ENCODE data around the gene CRYBG2. TPM values are rescaled to one million over a fixed set of nuclear protein-coding genes. Genes with fewer than 3 reads are reported as not detected.
"Not testable (repeated sequence)": the region's sequence is repeated elsewhere in the genome, so short reads cannot be mapped to it uniquely, and the experiment has no call there.

Gene CRYBG2
- total RNA-seq, 2 experiments from 2014 or later, result 4.5 to 6.4 TPM

DNA sequence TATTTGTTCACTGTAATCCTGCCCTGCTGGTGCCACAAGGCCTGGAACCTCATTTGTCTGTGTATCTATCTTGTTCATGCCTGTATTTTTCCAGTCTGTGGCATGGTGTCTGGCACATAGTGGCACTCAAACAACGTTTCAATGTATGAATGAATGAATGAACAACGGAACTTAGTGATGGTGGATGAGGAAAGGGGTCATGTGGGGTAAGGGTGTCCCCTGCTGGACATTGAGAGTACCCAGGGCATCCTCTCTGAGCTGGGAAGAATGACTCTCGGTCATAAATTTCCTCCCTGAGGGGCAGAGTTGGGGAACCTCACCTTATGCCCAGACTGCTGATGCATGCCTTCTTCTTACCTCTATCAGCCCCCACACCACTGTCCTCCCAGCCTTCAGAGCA lies 37.5 kb upstream of the CRYBG2 start:
- intact Hi-C loops (cut with micrococcal nuclease), result loop anchor here (5.0 kb wide), 1 partner anchor 34 kb away; no protein-coding TSS in a partner anchor
- no peak overlapping the region for H3K4me3 Mint-ChIP-seq
- H3K4me1 Mint-ChIP-seq (ENCODE audit: low read depth), result peaks cover 40% of the 10 kb centered on the region
- ATAC-seq, result peak; percentile 69
- peak; percentile 71 for DNase-seq
- POLR2A ChIA-PET, result interaction anchor here (1.0 to 1.9 kb wide), 2 partner anchors 13 to 103 kb away, joined by 3 to 6 read pairs; no protein-coding TSS in a partner anchor
- H3K27ac Mint-ChIP-seq, result no peak overlapping the region
- CTCF ChIA-PET, result interaction anchor here (0.7 to 4.2 kb wide), 21 partner anchors 9 to 290 kb away, joined by 3 to 30 read pairs (median 4); partner anchors contain the start of genes CD52 and CEP85
- TF ChIP-seq, protein P1, sequence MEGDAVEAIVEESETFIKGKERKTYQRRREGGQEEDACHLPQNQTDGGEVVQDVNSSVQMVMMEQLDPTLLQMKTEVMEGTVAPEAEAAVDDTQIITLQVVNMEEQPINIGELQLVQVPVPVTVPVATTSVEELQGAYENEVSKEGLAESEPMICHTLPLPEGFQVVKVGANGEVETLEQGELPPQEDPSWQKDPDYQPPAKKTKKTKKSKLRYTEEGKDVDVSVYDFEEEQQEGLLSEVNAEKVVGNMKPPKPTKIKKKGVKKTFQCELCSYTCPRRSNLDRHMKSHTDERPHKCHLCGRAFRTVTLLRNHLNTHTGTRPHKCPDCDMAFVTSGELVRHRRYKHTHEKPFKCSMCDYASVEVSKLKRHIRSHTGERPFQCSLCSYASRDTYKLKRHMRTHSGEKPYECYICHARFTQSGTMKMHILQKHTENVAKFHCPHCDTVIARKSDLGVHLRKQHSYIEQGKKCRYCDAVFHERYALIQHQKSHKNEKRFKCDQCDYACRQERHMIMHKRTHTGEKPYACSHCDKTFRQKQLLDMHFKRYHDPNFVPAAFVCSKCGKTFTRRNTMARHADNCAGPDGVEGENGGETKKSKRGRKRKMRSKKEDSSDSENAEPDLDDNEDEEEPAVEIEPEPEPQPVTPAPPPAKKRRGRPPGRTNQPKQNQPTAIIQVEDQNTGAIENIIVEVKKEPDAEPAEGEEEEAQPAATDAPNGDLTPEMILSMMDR (IDR thresholded peaks at IDR 0.05), result peak; percentile 82
- H3K9me3 Mint-ChIP-seq, result no peaks in the 10 kb centered on the region
- no peaks in the 10 kb centered on the region for H3K27me3 Mint-ChIP-seq
- no peaks in the 10 kb centered on the region for H3K36me3 Mint-ChIP-seq (ENCODE audit: low read depth)

DNA sequence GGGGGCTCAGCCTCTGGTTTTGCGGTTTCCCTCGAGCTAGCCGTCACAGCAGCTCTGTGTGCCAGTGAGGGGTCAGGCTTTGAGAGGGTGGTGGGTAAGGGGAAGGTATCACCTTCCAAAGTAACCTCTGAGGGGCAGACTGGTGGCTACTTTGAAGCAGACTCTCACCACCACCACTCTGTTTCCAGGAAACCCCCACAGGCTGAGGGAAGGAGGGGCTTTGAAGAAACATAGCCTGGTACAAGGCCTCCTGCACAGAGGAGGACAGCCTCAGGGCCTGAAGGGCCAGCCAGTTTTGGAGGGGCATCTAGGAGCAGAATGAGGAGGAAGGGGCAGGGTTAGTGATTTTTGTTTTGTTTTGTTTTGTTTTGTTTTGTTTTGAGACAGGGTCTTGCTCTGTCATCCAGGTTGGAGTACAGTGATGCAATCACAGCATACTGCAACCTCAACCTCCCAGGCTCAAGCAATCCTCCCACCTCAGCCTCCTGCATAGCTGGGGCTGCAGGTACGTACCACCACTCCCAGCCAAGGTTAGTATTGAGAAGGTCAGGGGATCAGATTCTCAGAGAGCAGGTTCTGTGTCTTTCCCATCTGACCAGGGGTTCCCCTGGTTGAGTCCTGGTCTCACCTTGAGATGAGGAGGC lies 35.8 kb upstream of the CRYBG2 start:
- DNase-seq, result peak; percentile 35
- CTCF ChIA-PET, result interaction anchor here (0.9 to 4.2 kb wide), 7 partner anchors 11 to 220 kb away, joined by 3 to 30 read pairs (median 4); partner anchors contain the start of gene ZNF593
- POLR2A ChIA-PET, result interaction anchor here (1.1 to 1.9 kb wide), 2 partner anchors 10 to 155 kb away, joined by 3 to 6 read pairs; partner anchors contain the start of gene CEP85

DNA sequence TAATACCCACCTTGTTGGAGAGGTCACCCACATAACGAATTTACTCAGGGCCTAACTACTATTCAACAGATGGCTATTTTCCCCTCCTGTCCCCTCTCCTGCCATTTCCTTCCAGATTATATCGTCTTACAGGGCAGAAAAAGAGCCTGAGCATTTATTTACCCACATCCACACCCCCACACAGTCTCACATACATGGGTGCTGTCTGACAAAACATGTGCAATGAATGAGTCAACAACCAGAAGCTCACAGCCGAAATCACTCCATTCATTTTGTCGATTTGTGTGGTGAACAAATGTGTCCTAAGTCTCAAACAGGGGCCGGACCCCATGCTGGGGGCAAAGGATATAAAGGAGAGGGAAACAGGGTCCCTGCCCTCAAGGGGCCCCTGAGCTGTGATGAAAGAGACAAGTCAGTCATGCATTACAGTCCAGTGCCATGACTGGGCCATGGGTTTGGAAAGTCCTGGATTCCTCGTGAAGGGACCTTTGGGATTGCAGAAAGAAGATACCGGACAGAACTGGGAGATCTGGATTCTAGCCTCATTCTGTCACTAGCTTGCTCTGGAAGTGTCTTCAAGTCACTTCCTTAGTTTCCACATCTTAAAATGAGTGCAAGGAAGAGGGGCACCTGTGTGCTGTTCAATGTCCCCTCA lies 35.0 kb upstream of the CRYBG2 start:
- peaks cover 52% of the 10 kb centered on the region for H3K4me1 Mint-ChIP-seq (ENCODE audit: low read depth)

More for the DNA sequence above, 35.8 kb upstream of the CRYBG2 start:
- H3K27me3 Mint-ChIP-seq, result no peaks in the 10 kb centered on the region
- no peaks in the 10 kb centered on the region for H3K9me3 Mint-ChIP-seq
- peak; percentile 41 for ATAC-seq
- TF ChIP-seq, protein P1 (IDR thresholded peaks at IDR 0.05), result no peak
- intact Hi-C loops (cut with micrococcal nuclease), result loop anchor here (5.0 kb wide), 2 partner anchors 32 to 112 kb away; no protein-coding TSS in a partner anchor
- H3K4me1 Mint-ChIP-seq (ENCODE audit: low read depth), result peaks cover 46% of the 10 kb centered on the region
- H3K4me3 Mint-ChIP-seq, result no peak overlapping the region
- peak overlapping the region; percentile 57 for H3K27ac Mint-ChIP-seq
- no peaks in the 10 kb centered on the region for H3K36me3 Mint-ChIP-seq (ENCODE audit: low read depth)

GRCh38 chr1:26387447-26387846 lies 33.5 kb upstream of the CRYBG2 start:
- CTCF ChIA-PET, result interaction anchor here (1.4 to 3.6 kb wide), 2 partner anchors 13 to 23 kb away, joined by 5 to 12 read pairs; no protein-coding TSS in a partner anchor
- no peak for ATAC-seq
- peaks cover 57% of the 10 kb centered on the region for H3K4me1 Mint-ChIP-seq (ENCODE audit: low read depth)
- POLR2A ChIA-PET, result no interaction called here
- peak; percentile 33 for DNase-seq
- TF ChIP-seq, protein P1 (IDR thresholded peaks at IDR 0.05), result no peak
- no peak overlapping the region for H3K27ac Mint-ChIP-seq
- intact Hi-C loops (cut with micrococcal nuclease), result loop anchor here (5.0 kb wide), 1 partner anchor 110 kb away; no protein-coding TSS in a partner anchor
- no peaks in the 10 kb centered on the region for H3K27me3 Mint-ChIP-seq
- no peaks in the 10 kb centered on the region for H3K9me3 Mint-ChIP-seq
- no peak overlapping the region for H3K4me3 Mint-ChIP-seq
- no peaks in the 10 kb centered on the region for H3K36me3 Mint-ChIP-seq (ENCODE audit: low read depth)

More for the DNA sequence above, 35.0 kb upstream of the CRYBG2 start:
- H3K9me3 Mint-ChIP-seq, result no peaks in the 10 kb centered on the region
- TF ChIP-seq, protein P1 (IDR thresholded peaks at IDR 0.05), result no peak
- peak overlapping the region; percentile 20 for H3K27ac Mint-ChIP-seq
- DNase-seq (peak; percentile 44), ATAC-seq (peak; percentile 50)
- intact Hi-C loops (cut with micrococcal nuclease), result loop anchor here (5.0 kb wide), 1 partner anchor 112 kb away; no protein-coding TSS in a partner anchor
- H3K4me3 Mint-ChIP-seq, result no peak overlapping the region
- CTCF ChIA-PET, result interaction anchor here (0.9 to 4.2 kb wide), 7 partner anchors 17 to 219 kb away, joined by 3 to 30 read pairs (median 3); partner anchors contain the start of gene ZNF593
- H3K27me3 Mint-ChIP-seq, result no peaks in the 10 kb centered on the region
- H3K36me3 Mint-ChIP-seq (ENCODE audit: low read depth), result no peaks in the 10 kb centered on the region
- POLR2A ChIA-PET, result interaction anchor here (0.9 to 1.9 kb wide), 3 partner anchors 9 to 155 kb away, joined by 3 to 6 read pairs (median 3); partner anchors contain the start of gene CEP85

- H3K9me3 Mint-ChIP-seq; H3K27me3 Mint-ChIP-seq; H3K36me3 Mint-ChIP-seq (ENCODE audit: low read depth); H3K4me3 Mint-ChIP-seq; DNase-seq; POLR2A ChIA-PET; ATAC-seq; H3K27ac Mint-ChIP-seq: not testable (repeated sequence)
- intact Hi-C loops (cut with micrococcal nuclease), result loop anchor here (5.0 kb wide), 1 partner anchor 108 kb away; no protein-coding TSS in a partner anchor
- CTCF ChIA-PET, result interaction anchor here (3.6 kb wide), 1 partner anchor 11 kb away, joined by 12 read pairs; no protein-coding TSS in a partner anchor
- peaks cover 45% of the 10 kb centered on the region for H3K4me1 Mint-ChIP-seq (ENCODE audit: low read depth)
Observed at GRCh38 chr1:26385063-26385462, 31.1 kb upstream of the CRYBG2 start.
